ENCODE results near the gene MAP1A. TPM values are rescaled to one million over a fixed set of nuclear protein-coding genes. Genes with fewer than 3 reads are reported as not detected.
A peak's percentile ranks its signal among the peaks of the same experiment; 100 is the strongest.

MAP1A gene
- total and polyA plus RNA-seq, 12 donors: 3.4 to 27.0 (median 9.6) TPM

- Histone ChIP-seq H3K36me3 (replicated peaks in 1 of 2) (no peaks in the 10 kb centered on the region), H3K9me3 (replicated peaks in 1 of 3) (no peaks in the 10 kb centered on the region), H3K27me3 (no peaks in the 10 kb centered on the region), H3K27ac (peak overlapping the region in 2 of 5 donors; percentile 92 to 93), H3K4me1 (replicated peaks in 1 of 2) (peaks cover 19 to 35% of the 10 kb centered on the region in 2 donors), H3K4me3 (peak overlapping the region in 1 of 4 donors; percentile 57)
- TF ChIP-seq POLR2A (IDR thresholded peaks at IDR 0.05) (no peak), CTCF (IDR thresholded peaks at IDR 0.05) (peak in 5 of 6 experiments; percentile 23 to 37 (median 26))
- intact Hi-C loops (cut with DNase I): loop anchor here (5.0 to 10.0 kb wide), 2 partner anchors 66 to 69 kb away; no protein-coding TSS in a partner anchor
- WGBS, 4 donors: 9 to 32% (median 16%) methylated on average over 19 to 39 of the region's 39 CpGs
- peak in 6 of 7 donors; percentile 36 to 76 (median 56) for DNase-seq
These were observed 6.2 kb upstream of the MAP1A start for GRCh38 chr15:43511012-43511885.

- no peak for DNase-seq
- H3K27ac ChIP-seq: no peak overlapping the region
- no peak for TF ChIP-seq CTCF (IDR thresholded peaks at IDR 0.05)
- no peak for TF ChIP-seq POLR2A (IDR thresholded peaks at IDR 0.05)
- no peak overlapping the region for H3K4me3 ChIP-seq
- no peaks in the 10 kb centered on the region for H3K9me3 ChIP-seq (replicated peaks in 1 of 3)
- intact Hi-C loops (cut with DNase I): loop anchor here (5.0 to 10.0 kb wide), 2 partner anchors 69 to 71 kb away; no protein-coding TSS in a partner anchor
- H3K4me1 ChIP-seq (replicated peaks in 1 of 2): peaks cover 16 to 49% of the 10 kb centered on the region in 2 donors
- H3K36me3 ChIP-seq (replicated peaks in 1 of 2): no peaks in the 10 kb centered on the region
- WGBS, 4 donors: 62 to 77% (median 72%) methylated on average over 1 of the region's 1 CpG
- H3K27me3 ChIP-seq: no peaks in the 10 kb centered on the region
These were observed 3.9 kb upstream of the MAP1A start for GRCh38 chr15:43513550-43513949.

- 53 to 74% (median 56%) methylated on average over 3 to 4 of the region's 4 CpGs for WGBS, 4 donors
- H3K36me3 ChIP-seq (replicated peaks in 1 of 2): no peaks in the 10 kb centered on the region
- H3K4me1 ChIP-seq (replicated peaks in 1 of 2): peaks cover 7 to 45% of the 10 kb centered on the region in 2 donors
- intact Hi-C loops (cut with DNase I): loop anchor here (5.0 to 10.0 kb wide), 2 partner anchors 70 to 72 kb away; no protein-coding TSS in a partner anchor
- H3K27me3 ChIP-seq: no peaks in the 10 kb centered on the region
- H3K4me3 ChIP-seq: no peak overlapping the region
- H3K27ac ChIP-seq: no peak overlapping the region
- TF ChIP-seq CTCF (IDR thresholded peaks at IDR 0.05) (peak; percentile 26 to 55 (median 42)), POLR2A (IDR thresholded peaks at IDR 0.05) (no peak)
- no peaks in the 10 kb centered on the region for H3K9me3 ChIP-seq (replicated peaks in 1 of 3)
- DNase-seq: peak in 2 of 7 donors; percentile 34 to 48
These were observed 3.0 kb upstream of the MAP1A start for GRCh38 chr15:43514241-43515057.

- H3K9me3 ChIP-seq (replicated peaks in 1 of 3): no peaks in the 10 kb centered on the region
- H3K4me1 ChIP-seq (replicated peaks in 1 of 2): peaks cover 0 to 37% of the 10 kb centered on the region in 2 donors
- intact Hi-C loops (cut with DNase I): loop anchor here in 1 of 2 donors (10.0 kb wide), 1 partner anchor 71 kb away; no protein-coding TSS in a partner anchor
- no peaks in the 10 kb centered on the region for H3K36me3 ChIP-seq (replicated peaks in 1 of 2)
- DNase-seq: peak in 2 of 7 donors; percentile 8 to 38
- peak overlapping the region in 2 of 5 donors; percentile 47 to 61 for H3K27ac ChIP-seq
- TF ChIP-seq CTCF (IDR thresholded peaks at IDR 0.05) (no peak), POLR2A (IDR thresholded peaks at IDR 0.05) (no peak)
- WGBS, 4 donors: 46 to 55% (median 50%) methylated on average over 2 of the region's 2 CpGs
- H3K27me3 ChIP-seq: no peaks in the 10 kb centered on the region
- H3K4me3 ChIP-seq: no peak overlapping the region
These were observed 1.7 kb upstream of the MAP1A start for GRCh38 chr15:43515741-43516140.
